GM12878 (cell line): ENCODE data around the gene SELENOO. TPM values are rescaled to one million over a fixed set of nuclear protein-coding genes. Genes with fewer than 3 reads are reported as not detected.

ENCODE experiments used
- ATAC-seq: fragments of 200-7000 bp; cut with Tn5 transposase; 3 replicates; pipeline ENCODE4 v1.9.1; 2020; ENCODE audit warnings: mild to moderate bottlenecking, moderate library complexity
- BruUV-seq: library from RNA; stranded (reverse); fragments of 400-500 nt; replicated peaks from 2 replicates; lab custom pipeline; 2021; lab: Mats Ljungman, UMichigan
- CTCF ChIA-PET: fragments of 300-600 bp; sonication (Branson Sonifier 250); formaldehyde crosslinking; extraction: SDS; loops from one replicate; lab custom pipeline; 2021; ENCODE audit warnings: inconsistent platforms; lab: Yijun Ruan, JAX
- POLR2A ChIA-PET: fragments of 350-600 bp; formaldehyde crosslinking; extraction: SDS; loops from one replicate; lab custom pipeline; 2021; ENCODE audit warnings: inconsistent platforms; lab: Charles Lee
- RAD21 ChIA-PET: fragments of 300-600 bp; sonication (Branson Sonifier 250); formaldehyde crosslinking; loops from one replicate; lab custom pipeline; 2023; ENCODE audit warnings: antibody characterized with exemption; ENCODE audit not compliant: unreplicated experiment; lab: Charles Lee
- SMC1A ChIA-PET: fragments of 300-600 bp; sonication (Branson Sonifier 250); formaldehyde crosslinking; loops from one replicate; lab custom pipeline; 2023; ENCODE audit not compliant: unreplicated experiment, uncharacterized antibody; lab: Charles Lee
- DNase-seq: peaks from one replicate; pipeline ENCODE4 v3.0.0-alpha.2; 2011; ENCODE audit warnings: low read depth, low spot score
- FAIRE-seq: peaks from 3 replicates; lab custom pipeline; 2011; peaks lifted over from hg19 to GRCh38; lab: Jason Lieb, UNC
- H2AFZ ChIP-seq: 2 replicates; pipeline ENCODE4 v1.6.0; 2011; ENCODE audit warnings: low read depth, low read length, control low read depth; ENCODE audit not compliant: control insufficient read depth
- H3K27ac ChIP-seq: 2 replicates; pipeline ENCODE4 v1.5.1; 2011; ENCODE audit warnings: control low read depth; ENCODE audit not compliant: control insufficient read depth, insufficient read depth
- H3K27me3 ChIP-seq, 2 experiments: replicated peaks in 1 of 2; 2 replicates each; pipeline versions ENCODE4 v1.6.0 to v1.6.1; 2011; ENCODE audit warnings: low read length in 1 of 2; ENCODE audit not compliant: control insufficient read depth in 2 of 2, insufficient read depth in 2 of 2
- H3K36me3 ChIP-seq, 2 experiments: 2 replicates each; pipeline ENCODE4 v1.5.1; 2011; ENCODE audit warnings: low read length in 1 of 2; ENCODE audit not compliant: control insufficient read depth in 2 of 2, insufficient read depth in 2 of 2
- H3K4me1 ChIP-seq: 2 replicates; pipeline ENCODE4 v1.6.1; 2011; ENCODE audit warnings: mild to moderate bottlenecking, low read length, moderate library complexity, mixed read lengths; ENCODE audit not compliant: control insufficient read depth, insufficient read depth
- H3K4me2 ChIP-seq: 2 replicates; pipeline ENCODE4 v1.6.0; 2011; ENCODE audit warnings: control low read depth; ENCODE audit not compliant: control insufficient read depth, insufficient read depth
- H3K4me3 ChIP-seq: fragments of 200-600 bp; sonication (generic); 2 replicates; pipeline ENCODE4 v1.5.1; 2016
- H3K79me2 ChIP-seq: 2 replicates; pipeline ENCODE4 v1.6.0; 2011; ENCODE audit warnings: low read length; ENCODE audit not compliant: control insufficient read depth, insufficient read depth
- H3K9ac ChIP-seq: 2 replicates; pipeline ENCODE4 v1.8.0; 2011; ENCODE audit warnings: low read length, control low read depth, mixed read lengths; ENCODE audit not compliant: control insufficient read depth, insufficient read depth
- H3K9me3 ChIP-seq: replicated peaks from 3 replicates; pipeline ENCODE4 v1.5.1; 2011; ENCODE audit warnings: mild to moderate bottlenecking, low read length; ENCODE audit not compliant: control insufficient read depth, insufficient read depth
- H4K20me1 ChIP-seq: 2 replicates; pipeline ENCODE4 v1.6.0; 2011; ENCODE audit not compliant: control insufficient read depth, insufficient read depth
- BHLHE40 ChIP-seq, 2 experiments: fragments of 450-650 bp in 1 of 2; IDR thresholded peaks; 2 replicates each; pipeline ENCODE4 v1.6.1; 2011 to 2017; ENCODE audit warnings: low read depth in 2 of 2, borderline replicate concordance in 1 of 2, improper control_type of control experiment in 1 of 2, low read length in 1 of 2, mild to moderate bottlenecking in 1 of 2
- EP300 ChIP-seq, 2 experiments: fragments of 150-350 bp in 1 of 2; IDR thresholded peaks; 2 replicates each; pipeline ENCODE4 v1.6.1; 2011 to 2012; ENCODE audit warnings: low read depth in 2 of 2, low read length in 2 of 2, borderline replicate concordance in 1 of 2, improper control_type of control experiment in 1 of 2, inconsistent platforms in 1 of 2; ENCODE audit not compliant: control insufficient read depth in 1 of 2
- MYB ChIP-seq: fragments of 150-350 bp; IDR thresholded peaks from 2 replicates; pipeline ENCODE4 v1.6.1; 2014; ENCODE audit warnings: mild to moderate bottlenecking, low read depth, low read length, borderline replicate concordance
- NBN ChIP-seq: fragments of 450-650 bp; IDR thresholded peaks from 2 replicates; pipeline ENCODE4 v1.6.1; 2016
- POLR2AphosphoS5 ChIP-seq: IDR thresholded peaks from 2 replicates; pipeline ENCODE4 v1.6.1; 2011; ENCODE audit warnings: mild to moderate bottlenecking, low read length, inconsistent platforms
- STAT1 ChIP-seq: fragments of 450-650 bp; conservative IDR thresholded peaks from 2 replicates; pipeline ENCODE4 v1.6.1; 2014; ENCODE audit warnings: antibody characterized with exemption, mild to moderate bottlenecking
- TAF1 ChIP-seq: IDR thresholded peaks from 2 replicates; pipeline ENCODE4 v1.6.1; 2011; ENCODE audit warnings: mild to moderate bottlenecking, low read depth, low read length, borderline replicate concordance
- TARDBP ChIP-seq: IDR thresholded peaks from 2 replicates; pipeline ENCODE4 v1.6.1; 2016; ENCODE audit warnings: borderline replicate concordance
- WRNIP1 ChIP-seq: IDR thresholded peaks from 2 replicates; pipeline ENCODE4 v1.6.1; 2011; ENCODE audit warnings: low read depth, low read length, improper control_type of control experiment, borderline replicate concordance
- ZNF274 ChIP-seq: IDR thresholded peaks from one replicate; pipeline ENCODE4 v1.8.0; 2011; ENCODE audit not compliant: insufficient read length, insufficient read depth
- WGBS: methylation state at CpG from one replicate; pipeline ENCODE4 v1.1.6; 2016; ENCODE audit warnings: low lambda C conversion rate; ENCODE audit not compliant: insufficient replicate concordance, insufficient coverage; ENCODE audit errors: missing lambda C conversion rate; 5-methylcytosine and 5-hydroxymethylcytosine counted together
- in situ Hi-C: fragments of 300-500 bp; cut with MboI; formaldehyde crosslinking; loops from 9 replicates; pipeline ENCODE4 v1.14.3; 2018; ENCODE audit warnings: mixed read lengths
- intact Hi-C: fragments of 100-400 bp; cut with micrococcal nuclease; formaldehyde crosslinking; loops from one replicate; pipeline ENCODE4 v1.14.2; 2022; ENCODE audit not compliant: unreplicated experiment
- polyA plus RNA-seq, 11 experiments: library from polyadenylated mRNA; depleted of rRNA in 4 of 11; unstranded in 6 of 11; stranded (reverse) in 5 of 11; fragments of >200 nt; fragmentation: Nextera tagmentation in 4 of 11; fragmentation: Illumina TruSeq in 1 of 11; extraction: Ambion mirVana in 4 of 11; extraction: Trizol in 1 of 11; gene quantifications; 1 replicate in 1 of 11; 2 replicates in 10 of 11; pipeline versions ENCODE4 v1.2.1 to v1.2.3, GENCODE V29; 2011 to 2016; ENCODE audit warnings: inconsistent platforms in 2 of 11, missing spikeins in 2 of 11, low read depth in 1 of 11
- total RNA-seq, 4 experiments: library from RNA; depleted of rRNA in 3 of 4; stranded (reverse); fragments of >200 nt in 3 of 4; fragmentation: Illumina TruSeq in 1 of 4; extraction: Trizol in 1 of 4; gene quantifications; 2 replicates each; pipeline versions ENCODE4 v1.2.1 to v1.2.3, GENCODE V29; 2013 to 2021
- TF ChIP-seq, protein P1 (sequence below): fragments of 450-650 bp; IDR thresholded peaks from 2 replicates; pipeline ENCODE4 v1.6.1; 2018; ENCODE audit warnings: mild to moderate bottlenecking, low read depth, moderate library complexity; ENCODE audit not compliant: partially characterized antibody
- TF ChIP-seq, protein P2 (sequence below): fragments of 150-350 bp; IDR thresholded peaks from 2 replicates; pipeline ENCODE4 v1.6.1; 2016; ENCODE audit warnings: low read depth, low read length
- TF ChIP-seq, protein P3 (sequence below): fragments of 450-650 bp; IDR thresholded peaks from 2 replicates; pipeline ENCODE4 v1.6.1; 2017; ENCODE audit warnings: borderline replicate concordance

The SELENOO gene
- total and polyA plus RNA-seq, 10 of the 15 experiments (the other 5 are each of a cell fraction or from before 2014, with no cell fraction given): 0.42 to 23.3 (median 3.3) TPM

DNA sequence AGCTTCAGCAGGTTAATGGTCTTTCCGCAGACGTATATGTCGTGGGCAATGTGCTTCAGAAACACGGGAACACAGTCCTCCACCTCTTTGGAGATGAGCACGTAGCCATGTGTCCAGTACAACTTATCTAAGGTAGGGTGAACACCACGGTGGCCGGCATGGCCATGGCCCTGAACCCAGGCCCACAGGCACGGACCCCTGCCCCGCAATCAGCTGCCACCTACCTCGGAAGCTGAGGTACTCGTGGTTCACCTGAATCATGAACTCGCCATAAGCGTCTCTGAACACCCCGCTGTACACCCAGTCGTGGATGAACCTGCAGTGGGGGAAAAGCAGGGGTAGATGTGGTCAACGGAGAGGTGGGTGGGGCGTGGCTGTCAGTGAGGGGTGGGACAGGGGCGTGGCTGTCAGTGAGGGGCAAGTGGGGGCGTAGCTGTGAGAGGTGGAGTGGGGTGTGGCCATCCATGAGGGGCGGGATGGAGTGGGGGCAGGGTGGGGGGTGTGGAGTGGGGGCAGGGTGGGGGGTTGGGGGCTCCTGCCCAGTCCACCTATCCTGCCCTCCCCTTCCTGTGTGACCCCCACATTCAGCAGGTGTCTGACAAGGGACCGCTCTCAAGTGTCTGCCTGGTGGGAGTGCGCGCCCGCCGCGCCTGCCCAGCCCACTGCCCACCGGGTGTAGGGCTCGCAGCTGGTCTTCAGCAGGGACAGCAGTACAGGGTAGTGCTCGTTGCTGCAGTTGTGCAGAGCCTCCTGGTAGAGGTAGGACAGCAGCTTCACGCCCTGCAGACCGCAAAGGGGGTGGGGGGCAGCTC lies 25.5 kb downstream of the SELENOO start:
- RAD21 ChIA-PET: no interaction called here
- in situ Hi-C loops: no loop called here
- BruUV-seq: no TSS peak
- FAIRE-seq (no peak), DNase-seq (no peak), ATAC-seq (no peak)
- POLR2A ChIA-PET: no interaction called here
- Histone ChIP-seq H3K9ac (no peak overlapping the region), H2AFZ (no peak overlapping the region), H3K9me3 (no peaks in the 10 kb centered on the region), H4K20me1 (no peaks in the 10 kb centered on the region), H3K36me3 (peaks cover 9 to 25% of the 10 kb centered on the region in 2 experiments; a peak in 3 of 4 replicates), H3K79me2 (no peaks in the 10 kb centered on the region), H3K27me3 (no peaks in the 10 kb centered on the region), H3K4me3 (no peak overlapping the region), H3K4me1 (no peaks in the 10 kb centered on the region), H3K27ac (no peak overlapping the region), H3K4me2 (no peak overlapping the region)
- SMC1A ChIA-PET: interaction anchor here (1.3 kb wide), 1 partner anchor 78 kb away, joined by 3 read pairs; no protein-coding TSS in a partner anchor
- CTCF ChIA-PET: no interaction called here
- 93% methylated on average over 29 of the region's 31 CpGs for WGBS
- intact Hi-C loops: no loop called here
- TF ChIP-seq TAF1 (no peak), ZNF274 (no peak), NBN (no peak), BHLHE40 (IDR thresholded peaks at IDR 0.05; ENCODE audit: borderline replicate concordance in 1 of 2, low read depth in 2 of 2, low read length in 1 of 2) (no peak), EP300 (IDR thresholded peaks at IDR 0.05; ENCODE audit: borderline replicate concordance in 1 of 2, control insufficient read depth in 1 of 2, low read depth in 2 of 2, low read length in 2 of 2) (no peak), POLR2AphosphoS5 (no peak), STAT1 (no peak), TARDBP (no peak), WRNIP1 (no peak), MYB (no peak)
- TF ChIP-seq, protein P1, sequence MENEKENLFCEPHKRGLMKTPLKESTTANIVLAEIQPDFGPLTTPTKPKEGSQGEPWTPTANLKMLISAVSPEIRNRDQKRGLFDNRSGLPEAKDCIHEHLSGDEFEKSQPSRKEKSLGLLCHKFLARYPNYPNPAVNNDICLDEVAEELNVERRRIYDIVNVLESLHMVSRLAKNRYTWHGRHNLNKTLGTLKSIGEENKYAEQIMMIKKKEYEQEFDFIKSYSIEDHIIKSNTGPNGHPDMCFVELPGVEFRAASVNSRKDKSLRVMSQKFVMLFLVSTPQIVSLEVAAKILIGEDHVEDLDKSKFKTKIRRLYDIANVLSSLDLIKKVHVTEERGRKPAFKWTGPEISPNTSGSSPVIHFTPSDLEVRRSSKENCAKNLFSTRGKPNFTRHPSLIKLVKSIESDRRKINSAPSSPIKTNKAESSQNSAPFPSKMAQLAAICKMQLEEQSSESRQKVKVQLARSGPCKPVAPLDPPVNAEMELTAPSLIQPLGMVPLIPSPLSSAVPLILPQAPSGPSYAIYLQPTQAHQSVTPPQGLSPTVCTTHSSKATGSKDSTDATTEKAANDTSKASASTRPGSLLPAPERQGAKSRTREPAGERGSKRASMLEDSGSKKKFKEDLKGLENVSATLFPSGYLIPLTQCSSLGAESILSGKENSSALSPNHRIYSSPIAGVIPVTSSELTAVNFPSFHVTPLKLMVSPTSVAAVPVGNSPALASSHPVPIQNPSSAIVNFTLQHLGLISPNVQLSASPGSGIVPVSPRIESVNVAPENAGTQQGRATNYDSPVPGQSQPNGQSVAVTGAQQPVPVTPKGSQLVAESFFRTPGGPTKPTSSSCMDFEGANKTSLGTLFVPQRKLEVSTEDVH: no peak
- TF ChIP-seq, protein P2, sequence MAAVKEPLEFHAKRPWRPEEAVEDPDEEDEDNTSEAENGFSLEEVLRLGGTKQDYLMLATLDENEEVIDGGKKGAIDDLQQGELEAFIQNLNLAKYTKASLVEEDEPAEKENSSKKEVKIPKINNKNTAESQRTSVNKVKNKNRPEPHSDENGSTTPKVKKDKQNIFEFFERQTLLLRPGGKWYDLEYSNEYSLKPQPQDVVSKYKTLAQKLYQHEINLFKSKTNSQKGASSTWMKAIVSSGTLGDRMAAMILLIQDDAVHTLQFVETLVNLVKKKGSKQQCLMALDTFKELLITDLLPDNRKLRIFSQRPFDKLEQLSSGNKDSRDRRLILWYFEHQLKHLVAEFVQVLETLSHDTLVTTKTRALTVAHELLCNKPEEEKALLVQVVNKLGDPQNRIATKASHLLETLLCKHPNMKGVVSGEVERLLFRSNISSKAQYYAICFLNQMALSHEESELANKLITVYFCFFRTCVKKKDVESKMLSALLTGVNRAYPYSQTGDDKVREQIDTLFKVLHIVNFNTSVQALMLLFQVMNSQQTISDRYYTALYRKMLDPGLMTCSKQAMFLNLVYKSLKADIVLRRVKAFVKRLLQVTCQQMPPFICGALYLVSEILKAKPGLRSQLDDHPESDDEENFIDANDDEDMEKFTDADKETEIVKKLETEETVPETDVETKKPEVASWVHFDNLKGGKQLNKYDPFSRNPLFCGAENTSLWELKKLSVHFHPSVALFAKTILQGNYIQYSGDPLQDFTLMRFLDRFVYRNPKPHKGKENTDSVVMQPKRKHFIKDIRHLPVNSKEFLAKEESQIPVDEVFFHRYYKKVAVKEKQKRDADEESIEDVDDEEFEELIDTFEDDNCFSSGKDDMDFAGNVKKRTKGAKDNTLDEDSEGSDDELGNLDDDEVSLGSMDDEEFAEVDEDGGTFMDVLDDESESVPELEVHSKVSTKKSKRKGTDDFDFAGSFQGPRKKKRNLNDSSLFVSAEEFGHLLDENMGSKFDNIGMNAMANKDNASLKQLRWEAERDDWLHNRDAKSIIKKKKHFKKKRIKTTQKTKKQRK: no peak
- TF ChIP-seq, protein P3, sequence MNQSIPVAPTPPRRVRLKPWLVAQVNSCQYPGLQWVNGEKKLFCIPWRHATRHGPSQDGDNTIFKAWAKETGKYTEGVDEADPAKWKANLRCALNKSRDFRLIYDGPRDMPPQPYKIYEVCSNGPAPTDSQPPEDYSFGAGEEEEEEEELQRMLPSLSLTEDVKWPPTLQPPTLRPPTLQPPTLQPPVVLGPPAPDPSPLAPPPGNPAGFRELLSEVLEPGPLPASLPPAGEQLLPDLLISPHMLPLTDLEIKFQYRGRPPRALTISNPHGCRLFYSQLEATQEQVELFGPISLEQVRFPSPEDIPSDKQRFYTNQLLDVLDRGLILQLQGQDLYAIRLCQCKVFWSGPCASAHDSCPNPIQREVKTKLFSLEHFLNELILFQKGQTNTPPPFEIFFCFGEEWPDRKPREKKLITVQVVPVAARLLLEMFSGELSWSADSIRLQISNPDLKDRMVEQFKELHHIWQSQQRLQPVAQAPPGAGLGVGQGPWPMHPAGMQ: no peak
